Measurements from ENCODE around the gene DOC2A.
"Not testable (repeated sequence)": the region's sequence is repeated elsewhere in the genome, so short reads cannot be mapped to it uniquely, and the experiment has no call there.

The DOC2A gene

GRCh38 chr16:30027588-30028437, 17.0 kb upstream of the DOC2A start:
- DNase-seq (ENCODE audit: low read depth): no peak

GRCh38 chr16:30026449-30026848, 15.6 kb upstream of the DOC2A start:
- DNase-seq (ENCODE audit: low read depth): no peak

DNA sequence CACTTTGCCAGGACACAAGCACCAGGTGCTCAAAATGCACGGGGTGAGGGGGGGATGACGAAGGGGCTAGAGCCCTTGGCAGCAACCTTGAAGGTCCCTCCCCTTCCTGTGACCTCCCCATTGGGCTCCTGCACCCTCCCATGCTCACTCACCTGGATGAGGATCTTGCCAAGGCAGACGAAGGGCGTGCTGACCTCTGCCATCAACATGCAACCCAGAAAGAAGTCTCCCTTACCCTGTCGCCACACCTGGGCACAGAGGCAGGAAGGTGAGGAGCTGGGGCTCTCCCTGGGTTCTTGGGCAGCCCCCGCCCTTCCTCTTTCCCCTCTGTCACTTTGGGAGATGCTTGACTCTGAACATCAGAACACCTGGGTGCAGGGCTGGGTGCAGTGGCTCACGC, 14.7 kb upstream of the DOC2A start:
- DNase-seq (ENCODE audit: low read depth): no peak

- DNase-seq (ENCODE audit: low read depth): no peak
Observed at GRCh38 chr16:30025156-30025555, 14.3 kb upstream of the DOC2A start.

DNA sequence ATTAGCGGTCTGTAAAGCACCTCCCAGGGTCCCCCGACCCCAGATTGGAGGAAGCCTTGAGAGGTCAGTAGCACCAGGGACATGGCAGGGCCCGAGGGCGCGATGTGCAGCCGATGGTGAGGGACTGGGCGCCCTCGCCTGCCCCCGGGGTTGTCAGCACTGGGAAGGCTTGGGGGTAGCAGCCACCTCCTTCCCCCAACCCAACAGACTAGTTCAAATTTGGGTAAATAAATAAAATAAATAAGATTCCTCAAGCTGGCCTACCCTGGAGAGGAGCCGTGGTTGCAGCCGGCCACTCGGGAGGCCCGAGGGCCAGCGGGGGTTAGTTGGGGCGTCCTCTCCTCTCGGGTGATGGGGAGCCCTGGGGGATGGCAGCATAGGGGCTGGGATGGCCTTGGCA, 13.6 kb upstream of the DOC2A start:
- DNase-seq (ENCODE audit: low read depth): no peak

DNA sequence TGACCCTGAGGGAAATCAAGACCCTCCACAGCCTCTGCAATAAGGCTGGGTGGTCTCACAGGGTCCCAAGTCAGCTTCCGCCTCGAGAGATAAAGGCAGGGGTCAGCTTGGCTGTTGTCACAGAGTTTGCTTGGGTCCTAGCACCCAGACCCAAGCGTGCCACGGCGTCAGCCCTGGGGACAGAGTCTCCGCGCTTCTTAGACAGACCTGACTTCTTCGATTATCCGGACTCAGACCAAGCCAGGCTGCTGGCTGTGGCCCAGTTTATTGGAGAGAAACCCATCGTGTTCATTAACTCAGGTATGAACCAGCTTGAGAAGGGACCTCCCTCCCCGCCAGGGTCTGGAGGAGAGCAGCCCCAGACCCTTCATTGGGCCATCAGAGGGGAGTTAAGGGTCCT, 12.8 kb upstream of the DOC2A start:
- no peak for DNase-seq (ENCODE audit: low read depth)

- no peak for DNase-seq (ENCODE audit: low read depth)
Observed at GRCh38 chr16:30022887-30023286, 12.1 kb upstream of the DOC2A start, which contains the start of gene C16orf92. Gene C16orf92, plus strand, starts transcription at chr16:30023198. Its CDS starts 143 bp downstream, at chr16:30023341.

- no peak for DNase-seq (ENCODE audit: low read depth)
Observed at GRCh38 chr16:30018731-30019158, 7.9 kb upstream of the DOC2A start.

DNA sequence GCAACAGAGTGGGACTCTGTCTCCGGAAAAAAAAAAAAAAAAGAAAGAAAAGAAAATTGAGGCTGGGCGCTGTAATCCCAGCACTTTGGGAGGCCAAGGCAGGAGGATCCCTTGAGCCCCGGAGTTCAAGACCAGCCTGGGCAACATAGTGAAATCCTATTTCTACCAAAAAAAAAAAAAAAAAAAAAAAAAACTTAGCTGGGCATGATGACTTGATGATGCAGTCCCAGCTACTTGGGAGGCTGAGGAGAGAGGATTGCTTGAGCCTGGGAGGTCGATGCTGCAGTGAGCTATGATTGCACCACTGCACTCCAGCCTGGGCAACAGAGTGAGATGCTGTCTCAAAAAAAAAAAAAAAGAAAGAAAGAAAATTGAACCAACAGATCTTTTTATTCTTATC, 7.1 kb upstream of the DOC2A start:
- DNase-seq (ENCODE audit: low read depth): not testable (repeated sequence)

DNA sequence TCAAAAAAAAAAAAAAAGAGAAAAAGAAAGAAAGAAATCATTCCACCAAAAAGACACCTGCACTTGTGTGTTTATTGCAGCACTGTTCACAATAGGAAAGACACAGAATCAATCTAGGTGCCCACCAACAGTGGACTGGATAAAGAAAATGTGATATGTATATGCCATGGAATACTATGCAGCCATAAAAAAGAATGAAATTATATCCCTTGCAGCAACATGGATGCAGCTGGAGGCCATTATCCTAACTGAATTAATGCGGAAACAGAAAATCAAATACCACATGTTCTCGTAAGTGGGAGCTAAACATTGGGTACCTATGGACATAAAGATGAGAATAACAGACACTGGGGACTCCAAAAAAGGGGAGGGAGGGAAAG, 6.4 kb upstream of the DOC2A start:
- DNase-seq (ENCODE audit: low read depth): no peak

- no peak for DNase-seq (ENCODE audit: low read depth)
Observed at GRCh38 chr16:30016555-30017276, 5.9 kb upstream of the DOC2A start.

- DNase-seq (ENCODE audit: low read depth): not testable (repeated sequence)
Observed at GRCh38 chr16:30015450-30015849, 4.6 kb upstream of the DOC2A start.

- not testable (repeated sequence) for DNase-seq (ENCODE audit: low read depth)
Observed at GRCh38 chr16:30012598-30012997, 1.8 kb upstream of the DOC2A start.

- no peak for DNase-seq (ENCODE audit: low read depth)
Observed at GRCh38 chr16:30011714-30012504, 1.1 kb upstream of the DOC2A start.

- DNase-seq (ENCODE audit: low read depth): no peak
Observed at GRCh38 chr16:30009990-30010843, 610 bp downstream of the DOC2A start.

DNA sequence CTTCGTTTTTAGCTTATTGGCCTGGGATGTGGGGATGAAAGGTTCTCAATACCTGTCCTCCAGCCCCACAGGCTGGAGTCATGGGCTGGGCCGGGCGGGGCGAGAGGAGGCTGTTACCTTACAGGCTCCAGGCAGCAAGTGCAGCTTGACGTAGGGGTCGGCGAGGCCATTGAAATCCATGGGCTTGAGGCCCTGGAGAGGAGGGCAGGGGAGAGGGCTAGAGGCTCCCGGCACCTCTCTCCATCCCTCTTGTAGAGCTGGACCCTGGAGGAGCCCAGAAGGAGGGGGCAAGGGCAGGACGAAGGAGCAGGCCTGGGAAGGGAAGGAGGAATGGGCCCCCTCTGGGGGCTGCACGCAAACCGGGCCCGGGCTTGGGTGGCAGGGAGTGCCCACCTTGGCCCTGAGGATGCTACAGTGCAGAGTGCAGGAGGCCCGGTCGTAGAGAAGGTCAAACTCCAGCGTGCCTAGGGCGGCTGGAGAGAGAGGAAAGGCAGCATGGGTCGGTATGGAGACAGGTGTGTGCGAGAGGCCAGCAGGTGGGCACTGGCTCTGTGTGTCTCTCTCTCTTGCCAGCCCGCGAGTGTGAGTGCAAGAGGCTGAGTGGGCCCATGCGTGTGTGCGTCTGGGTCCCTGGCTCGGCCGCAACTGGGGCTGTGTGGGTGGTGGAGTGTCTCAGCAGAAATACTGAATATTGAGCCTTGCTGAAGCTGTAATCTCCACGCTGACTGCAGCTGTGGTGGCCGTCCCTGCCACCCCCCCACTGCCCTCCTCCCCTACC, 1.6 kb downstream of the DOC2A start:
- no peak for DNase-seq (ENCODE audit: low read depth)

DNA sequence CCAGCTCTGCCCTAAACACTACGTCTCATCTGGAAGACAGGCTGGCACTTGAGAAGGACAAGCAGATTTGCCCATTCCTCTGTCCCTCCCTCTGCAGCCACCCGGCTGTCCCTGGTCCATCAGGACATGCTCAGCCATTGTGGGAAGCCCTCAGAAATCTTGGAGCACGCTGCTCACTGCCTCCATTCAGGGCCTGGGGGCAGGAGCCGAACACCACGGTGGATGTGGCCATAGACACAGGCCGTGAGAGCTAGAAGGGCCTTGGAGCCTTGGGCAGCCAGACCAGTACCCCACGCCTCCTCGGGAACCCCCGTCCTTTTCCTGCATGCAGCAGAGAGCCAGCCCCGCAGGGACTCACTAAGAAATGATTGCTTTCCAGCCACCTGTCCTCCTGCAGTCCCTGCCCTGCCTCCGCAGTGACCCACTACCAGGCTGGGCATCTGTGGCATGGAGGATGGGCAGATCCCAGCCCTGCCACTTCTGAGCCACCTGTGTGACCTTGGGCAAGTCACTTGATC, 3.4 kb downstream of the DOC2A start:
- DNase-seq (ENCODE audit: low read depth): no peak

DNA sequence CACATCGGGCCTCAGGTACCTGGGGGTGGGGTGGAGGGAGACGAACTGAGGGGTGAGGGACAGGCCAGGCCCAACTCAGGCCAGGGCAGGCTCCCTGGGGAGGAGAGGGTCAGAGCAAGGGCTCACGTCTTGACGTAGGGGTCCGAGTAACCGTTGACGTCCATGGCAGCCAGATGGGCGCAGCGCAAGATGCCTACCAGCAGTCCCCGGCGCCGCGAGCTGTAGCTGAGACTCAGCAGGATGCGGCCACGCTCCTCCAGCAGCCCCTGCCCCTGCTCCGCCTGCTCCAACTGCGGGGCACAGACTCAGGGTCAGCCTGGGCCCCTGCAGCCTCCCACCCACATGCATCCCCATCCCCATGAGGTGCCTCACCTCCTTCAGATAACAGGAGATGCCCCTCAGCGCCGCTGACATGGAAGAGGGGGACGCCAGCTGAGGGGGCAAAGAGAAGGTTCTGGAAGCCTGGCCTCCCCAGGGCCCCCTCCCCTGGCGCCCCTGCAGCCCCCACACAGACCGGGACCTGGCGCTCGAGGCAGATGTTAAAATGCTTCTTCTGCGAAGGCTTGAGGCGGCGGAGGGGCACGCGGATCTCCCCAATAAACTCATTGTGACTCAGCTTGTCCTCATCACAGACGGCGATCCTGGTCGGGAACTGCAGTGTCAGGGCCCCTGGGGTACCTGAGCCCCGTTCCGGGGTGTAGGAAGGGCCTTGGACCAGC, 4.0 kb downstream of the DOC2A start:
- no peak for DNase-seq (ENCODE audit: low read depth)

DNA sequence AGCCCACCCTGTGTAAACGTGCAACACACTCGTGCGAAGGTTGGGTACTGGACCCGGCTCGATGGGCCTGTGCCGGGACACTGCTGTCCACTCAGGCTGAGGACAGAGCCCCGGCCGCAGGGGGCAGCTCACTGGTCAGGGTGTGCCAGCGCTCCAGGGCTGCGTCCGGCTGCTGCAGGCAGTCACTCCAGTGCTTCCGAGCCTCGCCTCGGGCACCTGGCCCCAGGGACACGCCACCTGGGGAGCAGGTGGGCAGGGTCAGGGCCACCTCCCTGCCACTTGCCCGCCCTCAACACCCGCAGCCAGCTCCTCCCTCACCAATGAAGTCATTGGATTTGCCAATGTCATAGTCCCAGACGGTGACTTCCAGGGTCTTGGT, 4.7 kb downstream of the DOC2A start:
- DNase-seq (ENCODE audit: low read depth): no peak
